Sigmoid colon (tissue), 4 donors: ENCODE data around the gene RNU1-2.

ENCODE experiments used
- EP300 ChIP-seq, 4 donors: sonication (generic); formaldehyde crosslinking; IDR thresholded peaks; one replicate each; pipeline ENCODE4 v1.6.1; 2017; ENCODE audit warnings: antibody characterized with exemption in 4 of 4
- POLR2A ChIP-seq, 2 donors: fragments of 450-650 bp; IDR thresholded peaks; one replicate each; pipeline ENCODE4 v1.6.1; 2016; ENCODE audit warnings: antibody characterized with exemption in 2 of 2, mild to moderate bottlenecking in 2 of 2, moderate library complexity in 2 of 2
- POLR2AphosphoS5 ChIP-seq, 4 donors: sonication (generic); formaldehyde crosslinking; IDR thresholded peaks; one replicate each; pipeline ENCODE4 v1.6.1; 2017; ENCODE audit warnings: antibody characterized with exemption in 4 of 4
- TF ChIP-seq, protein P1 (sequence below), 4 experiments: fragments of 450-650 bp in 3 of 4; fragments of 200-600 bp in 1 of 4; IDR thresholded peaks; one replicate each; pipeline ENCODE4 v1.5.1; 2016 to 2019; ENCODE audit warnings: antibody characterized with exemption in 4 of 4, mild to moderate bottlenecking in 3 of 4, moderate library complexity in 2 of 4

DNA sequence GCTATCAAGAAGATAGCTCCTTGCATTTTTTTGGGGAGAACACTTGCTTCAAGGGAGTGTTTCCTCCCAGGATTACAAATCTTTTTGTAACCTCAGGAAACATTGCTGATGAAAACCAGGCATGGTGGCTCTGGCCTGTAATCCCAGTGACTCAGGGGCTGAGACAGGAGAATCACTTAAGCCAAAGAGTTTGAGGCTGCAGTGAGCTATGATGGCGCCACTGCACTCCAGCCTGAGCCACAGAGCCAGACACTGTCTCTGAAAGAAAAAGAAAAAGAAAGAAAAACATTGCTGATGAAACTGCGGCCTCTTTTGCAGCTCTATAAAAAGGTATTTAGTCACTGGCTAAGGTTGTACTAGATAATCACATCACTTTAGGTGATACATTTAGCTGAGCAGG lies 7.3 kb downstream of the RNU1-2 start:
- TF ChIP-seq, protein P1, sequence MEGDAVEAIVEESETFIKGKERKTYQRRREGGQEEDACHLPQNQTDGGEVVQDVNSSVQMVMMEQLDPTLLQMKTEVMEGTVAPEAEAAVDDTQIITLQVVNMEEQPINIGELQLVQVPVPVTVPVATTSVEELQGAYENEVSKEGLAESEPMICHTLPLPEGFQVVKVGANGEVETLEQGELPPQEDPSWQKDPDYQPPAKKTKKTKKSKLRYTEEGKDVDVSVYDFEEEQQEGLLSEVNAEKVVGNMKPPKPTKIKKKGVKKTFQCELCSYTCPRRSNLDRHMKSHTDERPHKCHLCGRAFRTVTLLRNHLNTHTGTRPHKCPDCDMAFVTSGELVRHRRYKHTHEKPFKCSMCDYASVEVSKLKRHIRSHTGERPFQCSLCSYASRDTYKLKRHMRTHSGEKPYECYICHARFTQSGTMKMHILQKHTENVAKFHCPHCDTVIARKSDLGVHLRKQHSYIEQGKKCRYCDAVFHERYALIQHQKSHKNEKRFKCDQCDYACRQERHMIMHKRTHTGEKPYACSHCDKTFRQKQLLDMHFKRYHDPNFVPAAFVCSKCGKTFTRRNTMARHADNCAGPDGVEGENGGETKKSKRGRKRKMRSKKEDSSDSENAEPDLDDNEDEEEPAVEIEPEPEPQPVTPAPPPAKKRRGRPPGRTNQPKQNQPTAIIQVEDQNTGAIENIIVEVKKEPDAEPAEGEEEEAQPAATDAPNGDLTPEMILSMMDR (IDR thresholded peaks at IDR 0.05): no peak
- no peak for TF ChIP-seq POLR2A (IDR thresholded peaks at IDR 0.05)
- no peak for TF ChIP-seq EP300 (IDR thresholded peaks at IDR 0.05)
- peak in 3 of 4 donors; percentile 41 to 72 (median 55) for TF ChIP-seq POLR2AphosphoS5 (IDR thresholded peaks at IDR 0.05)
